Measurements from ENCODE around the gene CMC4.

- no peak for TF ChIP-seq EZH2 (IDR thresholded peaks at IDR 0.05; ENCODE audit: insufficient read depth, poor library complexity, severe bottlenecking)
- no peak for TF ChIP-seq EZH2phosphoT487 (IDR thresholded peaks at IDR 0.05; ENCODE audit: insufficient read depth, low read depth)
Measured at GRCh38 chrX:155070975-155071693, at the start of gene CMC4, which contains the start of the genes BRCC3 and MTCP1.
